A673 (cell line): ENCODE measurements around the gene NSD2.
"Not testable (repeated sequence)": the region's sequence is repeated elsewhere in the genome, so short reads cannot be mapped to it uniquely, and the experiment has no call there.

Source experiments
- EZH2 ChIP-seq: fragments of 200-600 bp; sonication (generic); IDR thresholded peaks from 2 replicates; pipeline ENCODE4 v1.6.1; 2017; ENCODE audit warnings: borderline replicate concordance, low read depth, mild to moderate bottlenecking, mixed read lengths, antibody characterized with exemption, low read length; ENCODE audit not compliant: poor library complexity, severe bottlenecking
- TF ChIP-seq, protein P1 (sequence below): fragments of 300-800, 200-600 bp; sonication (generic); conservative IDR thresholded peaks from 2 replicates; pipeline ENCODE4 v1.5.1; 2017; ENCODE audit warnings: low read depth, mild to moderate bottlenecking, antibody characterized with exemption, low read length, moderate library complexity, mixed read lengths

DNA sequence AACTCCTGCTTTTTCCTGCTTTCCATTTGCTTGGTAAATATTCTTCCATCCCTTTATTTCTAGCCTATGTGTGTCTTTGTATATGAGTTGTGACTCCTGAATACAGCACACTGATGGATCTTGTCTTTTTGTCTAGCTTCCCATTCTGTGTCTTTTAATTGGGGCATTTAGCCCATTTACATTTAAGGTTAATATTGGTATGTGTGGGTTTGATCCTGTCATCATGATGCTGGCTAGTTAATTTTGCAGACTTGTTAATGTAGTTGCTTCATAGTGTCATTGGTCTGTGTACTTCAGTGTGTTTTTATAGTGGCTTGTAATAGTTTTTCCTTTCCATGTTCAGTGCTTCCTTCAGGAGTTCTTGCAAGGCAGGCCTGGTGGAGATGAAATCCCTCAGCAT, 160.0 kb downstream of the NSD2 start:
- TF ChIP-seq, protein P1, sequence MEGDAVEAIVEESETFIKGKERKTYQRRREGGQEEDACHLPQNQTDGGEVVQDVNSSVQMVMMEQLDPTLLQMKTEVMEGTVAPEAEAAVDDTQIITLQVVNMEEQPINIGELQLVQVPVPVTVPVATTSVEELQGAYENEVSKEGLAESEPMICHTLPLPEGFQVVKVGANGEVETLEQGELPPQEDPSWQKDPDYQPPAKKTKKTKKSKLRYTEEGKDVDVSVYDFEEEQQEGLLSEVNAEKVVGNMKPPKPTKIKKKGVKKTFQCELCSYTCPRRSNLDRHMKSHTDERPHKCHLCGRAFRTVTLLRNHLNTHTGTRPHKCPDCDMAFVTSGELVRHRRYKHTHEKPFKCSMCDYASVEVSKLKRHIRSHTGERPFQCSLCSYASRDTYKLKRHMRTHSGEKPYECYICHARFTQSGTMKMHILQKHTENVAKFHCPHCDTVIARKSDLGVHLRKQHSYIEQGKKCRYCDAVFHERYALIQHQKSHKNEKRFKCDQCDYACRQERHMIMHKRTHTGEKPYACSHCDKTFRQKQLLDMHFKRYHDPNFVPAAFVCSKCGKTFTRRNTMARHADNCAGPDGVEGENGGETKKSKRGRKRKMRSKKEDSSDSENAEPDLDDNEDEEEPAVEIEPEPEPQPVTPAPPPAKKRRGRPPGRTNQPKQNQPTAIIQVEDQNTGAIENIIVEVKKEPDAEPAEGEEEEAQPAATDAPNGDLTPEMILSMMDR: not testable (repeated sequence)
- TF ChIP-seq EZH2: not testable (repeated sequence)
